A549 (cell line): Measurements from ENCODE around the gene DACH1. TPM values are rescaled to one million over a fixed set of nuclear protein-coding genes. Genes with fewer than 3 reads are reported as not detected.

ENCODE experiments used
- ATAC-seq, 2 experiments: fragments of 200-7000 bp in 1 of 2; fragments of >200 bp in 1 of 2; cut with Nextera tagmentation in 1 of 2; cut with Tn5 transposase in 1 of 2; 3 replicates each; pipeline versions ENCODE4 v1.8.0 to v1.9.1; 2018 to 2020; ENCODE audit warnings: mild to moderate bottlenecking in 1 of 2, moderate library complexity in 1 of 2
- CTCF ChIA-PET: fragments of 300-600 bp; sonication (Branson Sonifier 250); formaldehyde crosslinking; extraction: SDS; loops from one replicate; lab custom pipeline; 2021; ENCODE audit warnings: antibody characterized with exemption, inconsistent platforms; lab: Yijun Ruan, JAX
- POLR2A ChIA-PET: fragments of 350-600 bp; formaldehyde crosslinking; extraction: SDS; loops from one replicate; lab custom pipeline; 2021; ENCODE audit warnings: antibody characterized with exemption, inconsistent platforms; lab: Yijun Ruan, JAX
- DNase-seq, 2 experiments: peaks; one replicate each; pipeline versions ENCODE4 v3.0.0 to v3.0.0-alpha.2; 2011 to 2016; ENCODE audit warnings: low read depth in 1 of 2, low spot score in 1 of 2
- FAIRE-seq: peaks from 2 replicates; lab custom pipeline; 2011; peaks lifted over from hg19 to GRCh38; lab: Jason Lieb, UNC
- H3K27ac ChIP-seq, 2 experiments: fragments of >200 bp; sonication (Bioruptor Twin); formaldehyde crosslinking; 3 replicates each; pipeline ENCODE4 v1.5.1; 2016 to 2017
- H3K4me1 ChIP-seq: fragments of >200 bp; sonication (Bioruptor Twin); formaldehyde crosslinking; 3 replicates; pipeline ENCODE4 v1.6.1; 2016
- H3K4me2 ChIP-seq: fragments of >200 bp; sonication (Bioruptor Twin); formaldehyde crosslinking; 3 replicates; pipeline ENCODE4 v1.6.1; 2016
- H3K4me3 ChIP-seq: fragments of >200 bp; sonication (Bioruptor Twin); formaldehyde crosslinking; 3 replicates; pipeline ENCODE4 v1.5.1; 2016
- H3K9me3 ChIP-seq: fragments of >200 bp; sonication (Bioruptor Twin); formaldehyde crosslinking; 3 replicates; pipeline ENCODE4 v1.6.1; 2016
- BHLHE40 ChIP-seq: IDR thresholded peaks from 2 replicates; pipeline ENCODE4 v1.6.1; 2012; ENCODE audit warnings: low read depth, low read length, inconsistent platforms
- CBX2 ChIP-seq: fragments of 200-600 bp; sonication (generic); IDR thresholded peaks from 2 replicates; pipeline ENCODE4 v1.6.1; 2016; ENCODE audit warnings: low read depth, mild to moderate bottlenecking, borderline replicate concordance
- CBX8 ChIP-seq: fragments of 200-600 bp; sonication (generic); IDR thresholded peaks from 2 replicates; pipeline ENCODE4 v1.6.1; 2016
- CEBPB ChIP-seq, 2 experiments: fragments of >200 bp in 1 of 2; sonication (Bioruptor Twin) in 1 of 2; formaldehyde crosslinking in 1 of 2; IDR thresholded peaks; 2 replicates each; pipeline ENCODE4 v1.6.1; 2012 to 2016
- CHD2 ChIP-seq: fragments of 150-350 bp; IDR thresholded peaks from 2 replicates; pipeline ENCODE4 v1.6.1; 2014; ENCODE audit warnings: low read length; ENCODE audit not compliant: partially characterized antibody
- EHMT2 ChIP-seq: fragments of 200-600 bp; sonication (generic); IDR thresholded peaks from 2 replicates; pipeline ENCODE4 v1.6.1; 2016; ENCODE audit warnings: antibody characterized with exemption, low read depth, mild to moderate bottlenecking, moderate library complexity
- ESRRA ChIP-seq: fragments of 150-350 bp; IDR thresholded peaks from 2 replicates; pipeline ENCODE4 v1.6.1; 2014; ENCODE audit warnings: mild to moderate bottlenecking, low read length, borderline replicate concordance
- FOSL2 ChIP-seq, 2 experiments: fragments of 450-650 bp in 1 of 2; fragments of >200 bp in 1 of 2; sonication (Bioruptor Twin) in 1 of 2; formaldehyde crosslinking; IDR thresholded peaks; 2 replicates each; pipeline versions ENCODE4 v1.5.0 to v1.6.1; 2016 to 2020; ENCODE audit warnings: mild to moderate bottlenecking in 1 of 2, moderate library complexity in 1 of 2
- FOXS1 ChIP-seq: fragments of 250-450 bp; sonication (Bioruptor Pico); IDR thresholded peaks from 2 replicates; pipeline ENCODE4 v1.5.0; 2020; ENCODE audit warnings: mild to moderate bottlenecking, moderate library complexity
- GATA3 ChIP-seq: IDR thresholded peaks from 2 replicates; pipeline ENCODE4 v1.6.1; 2012; ENCODE audit warnings: borderline replicate concordance
- HMGXB4 ChIP-seq: fragments of 250-450 bp; sonication (Bioruptor Pico); IDR thresholded peaks from 2 replicates; pipeline ENCODE4 v1.5.0; 2021; ENCODE audit warnings: mild to moderate bottlenecking, moderate library complexity, borderline replicate concordance
- HOXB5 ChIP-seq: fragments of 250-450 bp; sonication (Bioruptor Pico); IDR thresholded peaks from 2 replicates; pipeline ENCODE4 v1.5.0; 2020; ENCODE audit warnings: mild to moderate bottlenecking, moderate library complexity
- JUNB ChIP-seq: fragments of >200 bp; sonication (Bioruptor Twin); formaldehyde crosslinking; IDR thresholded peaks from 2 replicates; pipeline ENCODE4 v1.6.1; 2016
- MAFK ChIP-seq: fragments of 450-650 bp; IDR thresholded peaks from 2 replicates; pipeline ENCODE4 v1.6.1; 2014; ENCODE audit not compliant: partially characterized antibody
- MAX ChIP-seq: IDR thresholded peaks from 2 replicates; pipeline ENCODE4 v1.6.1; 2012
- MAZ ChIP-seq: fragments of 150-350 bp; IDR thresholded peaks from 2 replicates; pipeline ENCODE4 v1.6.1; 2014; ENCODE audit warnings: antibody characterized with exemption, low read depth, low read length, borderline replicate concordance
- NR3C1 ChIP-seq: fragments of >200 bp; sonication (Bioruptor Twin); formaldehyde crosslinking; IDR thresholded peaks from 3 replicates; pipeline ENCODE4 v1.6.1; 2017
- PBX3 ChIP-seq: IDR thresholded peaks from 2 replicates; pipeline ENCODE4 v1.6.1; 2012
- RCOR1 ChIP-seq: fragments of 150-350 bp; IDR thresholded peaks from 2 replicates; pipeline ENCODE4 v1.6.1; 2014; ENCODE audit warnings: antibody characterized with exemption, low read length, low read depth
- SREBF2 ChIP-seq: fragments of 450-650 bp; IDR thresholded peaks from 2 replicates; pipeline ENCODE4 v1.6.1; 2014; ENCODE audit warnings: mild to moderate bottlenecking, moderate library complexity
- TP53 ChIP-seq: fragments of 250-450 bp; sonication (Bioruptor Pico); IDR thresholded peaks from 2 replicates; pipeline ENCODE4 v1.5.0; 2021; ENCODE audit warnings: mild to moderate bottlenecking, moderate library complexity
- ZC3H11A ChIP-seq: fragments of 450-650 bp; IDR thresholded peaks from 2 replicates; pipeline ENCODE4 v1.6.1; 2014; ENCODE audit warnings: antibody characterized with exemption, mild to moderate bottlenecking
- ZNF302 ChIP-seq: fragments of 250-450 bp; sonication (Bioruptor Pico); IDR thresholded peaks from 2 replicates; pipeline ENCODE4 v1.9.0; 2021; ENCODE audit warnings: inconsistent platforms, mild to moderate bottlenecking, moderate library complexity
- WGBS: methylation state at CpG from one replicate; pipeline ENCODE4 v1.1.6; 2017; ENCODE audit errors: missing lambda C conversion rate; 5-methylcytosine and 5-hydroxymethylcytosine counted together
- polyA plus RNA-seq, 4 experiments: library from polyadenylated mRNA; depleted of rRNA in 3 of 4; stranded (reverse); fragments of >200 nt; fragmentation: RNase III in 1 of 4; extraction: RNeasy Plus Mini Kit Qiagen cat#74134 plus additional on column Dnase treatment in 1 of 4; gene quantifications; 2 replicates in 3 of 4; 3 replicates in 1 of 4; pipeline ENCODE4 v1.2.3, GENCODE V29; 2011 to 2017

DACH1 gene
- polyA plus RNA-seq, 2 of the 4 experiments (the other 2 are of a cell fraction) = not detected

- 0% methylated on average over 3 of the region's 3 CpGs for WGBS
Observed at GRCh38 chr13:71514900-71515743, 351.9 kb downstream of the DACH1 start.

GRCh38 chr13:71513411-71514033, 353.5 kb downstream of the DACH1 start:
- no peak overlapping the region for H3K4me3 ChIP-seq
- no peak overlapping the region for H3K4me2 ChIP-seq
- FAIRE-seq (no peak), ATAC-seq (no peak)
- no peaks in the 10 kb centered on the region for H3K4me1 ChIP-seq
- H3K27ac ChIP-seq = no peak overlapping the region
- TF ChIP-seq ZC3H11A (no peak), ZNF302 (CRISPR knock-in tag) (no peak), RCOR1 (no peak)
- TF ChIP-seq, all 56 proteins: peak for 0
- DNase-seq = no peak
- ChIA-PET CTCF (no interaction called here), POLR2A (no interaction called here)
- no peaks in the 10 kb centered on the region for H3K9me3 ChIP-seq

More at GRCh38 chr13:71514900-71515743, 351.9 kb downstream of the DACH1 start:
- TF ChIP-seq CHD2 (no peak), MAFK (peak; percentile 42)
- no peak overlapping the region for H3K27ac ChIP-seq
- ChIA-PET CTCF (no interaction called here), POLR2A (no interaction called here)
- no peaks in the 10 kb centered on the region for H3K4me1 ChIP-seq
- ATAC-seq (no peak), DNase-seq (no peak), FAIRE-seq (no peak)
- H3K4me2 ChIP-seq = no peak overlapping the region
- H3K4me3 ChIP-seq = no peak overlapping the region
- no peaks in the 10 kb centered on the region for H3K9me3 ChIP-seq

- ChIA-PET POLR2A (no interaction called here), CTCF (no interaction called here)
- Histone ChIP-seq H3K27ac (no peak overlapping the region), H3K4me2 (no peak overlapping the region), H3K4me3 (no peak overlapping the region), H3K4me1 (no peaks in the 10 kb centered on the region), H3K9me3 (no peaks in the 10 kb centered on the region)
- DNase-seq = no peak
- no peak for FAIRE-seq
- TF ChIP-seq MAFK = peak; percentile 10
- TF ChIP-seq FOXS1 (CRISPR knock-in tag) = no peak
- no peak for TF ChIP-seq FOSL2 (IDR thresholded peaks at IDR 0.05)
- TF ChIP-seq FOSL2 (CRISPR knock-in tag; IDR thresholded peaks at IDR 0.05) = no peak
- no peak for TF ChIP-seq MAZ
- TF ChIP-seq NR3C1 = no peak
- ATAC-seq = no peak
- WGBS = 6% methylated on average over 3 of the region's 3 CpGs
Observed at GRCh38 chr13:71503781-71504180, 363.2 kb downstream of the DACH1 start.

- H3K4me1 ChIP-seq = no peaks in the 10 kb centered on the region
- no peak overlapping the region for H3K27ac ChIP-seq
- TF ChIP-seq TP53 (CRISPR knock-in tag) (no peak), ESRRA (no peak), BHLHE40 (no peak)
- TF ChIP-seq, all 56 proteins: peak for 0
- 20% methylated on average over 4 of the region's 4 CpGs for WGBS
- ATAC-seq (no peak), FAIRE-seq (no peak), DNase-seq (no peak)
- Histone ChIP-seq H3K4me3 (no peak overlapping the region), H3K4me2 (no peak overlapping the region), H3K9me3 (no peaks in the 10 kb centered on the region)
- ChIA-PET POLR2A (no interaction called here), CTCF (no interaction called here)
Observed at GRCh38 chr13:71499944-71500514, 367.0 kb downstream of the DACH1 start.

- WGBS = 21% methylated on average over 2 of the region's 2 CpGs
- no peak for FAIRE-seq
- H3K9me3 ChIP-seq = no peaks in the 10 kb centered on the region
- no peak overlapping the region for H3K4me3 ChIP-seq
- no peak overlapping the region for H3K4me2 ChIP-seq
- POLR2A ChIA-PET = no interaction called here
- no peak for ATAC-seq
- TF ChIP-seq CBX8 (no peak), PBX3 (no peak), HMGXB4 (CRISPR knock-in tag) (no peak), GATA3 (no peak), EHMT2 (no peak), CEBPB (IDR thresholded peaks at IDR 0.05) (no peak), BHLHE40 (no peak), JUNB (no peak), SREBF2 (no peak), RCOR1 (no peak), CBX2 (no peak), MAX (no peak), HOXB5 (CRISPR knock-in tag) (no peak), MAZ (no peak)
- DNase-seq = no peak
- CTCF ChIA-PET = no interaction called here
- H3K4me1 ChIP-seq = no peaks in the 10 kb centered on the region
- H3K27ac ChIP-seq = no peak overlapping the region
Observed at GRCh38 chr13:71499235-71499634, 367.8 kb downstream of the DACH1 start.
